GM04503 (cell line): ENCODE measurements around the gene CSF2.
"Not testable (repeated sequence)": the region's sequence is repeated elsewhere in the genome, so short reads cannot be mapped to it uniquely, and the experiment has no call there.

Experiments used
- DNase-seq: peaks from one replicate; pipeline ENCODE4 v3.0.0-alpha.2; 2012; ENCODE audit warnings: low read depth

Gene CSF2

DNA sequence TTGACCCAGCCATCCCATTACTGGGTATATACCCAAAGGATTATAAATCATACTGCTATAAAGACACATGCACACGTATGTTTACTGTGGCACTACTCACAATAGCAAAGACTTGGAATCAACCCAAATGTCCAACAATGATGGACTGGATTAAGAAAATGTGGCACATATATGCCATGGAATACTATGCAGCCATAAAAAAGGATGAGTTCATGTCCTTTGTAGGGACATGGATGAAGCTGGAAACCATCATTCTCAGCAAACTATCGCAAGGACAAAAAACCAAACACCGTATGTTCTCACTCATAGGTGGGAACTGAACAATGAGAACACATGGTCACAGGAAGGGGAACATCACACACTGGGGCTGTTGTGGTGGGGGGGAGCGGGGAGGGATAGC lies 35.4 kb downstream of the CSF2 start:
- DNase-seq = not testable (repeated sequence)

DNA sequence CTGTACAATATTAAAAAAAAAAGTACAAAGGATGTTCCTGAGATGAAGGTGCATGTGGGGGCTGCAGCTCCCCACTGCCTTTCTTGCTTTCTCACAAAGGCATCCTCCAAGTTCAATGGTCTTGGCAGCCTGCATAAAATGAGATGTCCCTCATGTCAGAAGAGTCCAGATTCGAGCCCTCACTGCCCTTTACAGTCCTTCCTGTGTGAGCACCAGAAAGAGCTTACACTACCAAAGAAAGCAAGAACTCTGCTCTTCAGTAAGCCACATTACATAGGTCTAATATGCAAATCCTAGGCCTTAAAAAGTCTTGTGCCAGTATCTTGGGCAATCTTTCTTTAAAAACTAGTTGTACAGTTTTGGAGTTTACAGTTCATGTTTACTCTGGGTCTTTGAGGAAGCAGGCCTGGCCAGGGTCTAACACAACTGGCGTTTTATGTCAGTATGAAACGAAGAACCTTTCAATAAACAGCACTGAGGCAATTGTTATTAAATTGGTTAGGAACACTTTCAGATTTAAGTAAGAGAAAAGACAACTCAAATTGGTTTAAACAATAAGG lies 36.0 kb downstream of the CSF2 start:
- no peak for DNase-seq

DNA sequence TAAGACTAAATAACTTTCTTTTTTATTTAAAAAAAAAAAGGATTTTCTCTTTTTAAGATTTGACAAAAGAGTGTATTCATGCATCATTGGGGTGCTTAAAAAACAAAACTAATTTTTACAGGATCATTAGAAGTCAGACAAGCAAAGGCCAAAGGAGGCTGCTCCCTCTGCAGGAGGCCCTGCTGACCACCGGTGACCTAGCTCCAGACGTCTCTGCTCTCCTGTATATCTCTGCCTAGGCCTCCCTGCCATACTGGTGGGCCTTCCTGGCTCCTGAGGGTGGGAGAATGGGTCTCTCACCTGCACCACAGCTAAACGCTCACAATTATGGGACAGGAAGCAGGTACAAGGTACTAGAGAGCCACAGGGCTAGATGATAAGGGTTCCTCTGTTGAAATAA lies 36.6 kb downstream of the CSF2 start:
- DNase-seq = no peak

DNA sequence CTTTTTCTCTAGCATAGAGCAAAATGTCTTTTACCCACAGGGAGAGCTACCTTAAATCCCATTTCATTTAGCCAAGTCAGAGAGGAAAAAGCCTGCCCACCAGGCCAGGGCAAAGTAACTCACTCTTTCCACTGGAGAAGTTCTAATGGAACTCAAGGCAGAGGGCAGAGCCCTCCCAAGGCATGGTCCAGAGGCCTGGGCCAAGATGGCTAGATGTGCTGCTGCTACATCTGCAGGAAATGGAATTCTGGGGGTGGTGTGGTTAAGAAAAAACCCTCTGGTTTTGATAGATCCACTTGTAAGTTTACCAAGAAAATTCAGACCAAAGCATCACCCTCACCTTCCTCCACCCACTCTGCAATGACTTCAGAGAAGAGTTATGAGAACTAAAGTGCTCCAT lies 37.3 kb downstream of the CSF2 start:
- no peak for DNase-seq

DNA sequence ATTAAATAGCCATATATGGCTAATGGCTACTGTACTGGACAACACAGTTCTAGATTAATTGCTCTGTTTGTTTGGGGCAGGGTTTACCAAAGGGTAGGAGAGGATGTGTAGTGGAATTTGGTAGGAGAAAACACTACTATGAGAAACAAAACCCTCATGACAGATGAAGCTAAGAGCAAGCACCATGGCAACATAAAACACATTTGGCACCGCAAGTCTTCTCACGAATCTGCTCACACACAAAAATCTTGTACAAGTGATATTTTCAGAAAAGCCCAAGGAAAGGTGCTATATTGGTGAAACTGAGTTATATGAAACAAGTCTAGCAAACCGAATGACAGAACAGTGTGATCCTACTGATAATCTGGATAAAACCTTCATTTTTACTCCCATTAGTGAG lies 38.5 kb downstream of the CSF2 start:
- DNase-seq = no peak

DNA sequence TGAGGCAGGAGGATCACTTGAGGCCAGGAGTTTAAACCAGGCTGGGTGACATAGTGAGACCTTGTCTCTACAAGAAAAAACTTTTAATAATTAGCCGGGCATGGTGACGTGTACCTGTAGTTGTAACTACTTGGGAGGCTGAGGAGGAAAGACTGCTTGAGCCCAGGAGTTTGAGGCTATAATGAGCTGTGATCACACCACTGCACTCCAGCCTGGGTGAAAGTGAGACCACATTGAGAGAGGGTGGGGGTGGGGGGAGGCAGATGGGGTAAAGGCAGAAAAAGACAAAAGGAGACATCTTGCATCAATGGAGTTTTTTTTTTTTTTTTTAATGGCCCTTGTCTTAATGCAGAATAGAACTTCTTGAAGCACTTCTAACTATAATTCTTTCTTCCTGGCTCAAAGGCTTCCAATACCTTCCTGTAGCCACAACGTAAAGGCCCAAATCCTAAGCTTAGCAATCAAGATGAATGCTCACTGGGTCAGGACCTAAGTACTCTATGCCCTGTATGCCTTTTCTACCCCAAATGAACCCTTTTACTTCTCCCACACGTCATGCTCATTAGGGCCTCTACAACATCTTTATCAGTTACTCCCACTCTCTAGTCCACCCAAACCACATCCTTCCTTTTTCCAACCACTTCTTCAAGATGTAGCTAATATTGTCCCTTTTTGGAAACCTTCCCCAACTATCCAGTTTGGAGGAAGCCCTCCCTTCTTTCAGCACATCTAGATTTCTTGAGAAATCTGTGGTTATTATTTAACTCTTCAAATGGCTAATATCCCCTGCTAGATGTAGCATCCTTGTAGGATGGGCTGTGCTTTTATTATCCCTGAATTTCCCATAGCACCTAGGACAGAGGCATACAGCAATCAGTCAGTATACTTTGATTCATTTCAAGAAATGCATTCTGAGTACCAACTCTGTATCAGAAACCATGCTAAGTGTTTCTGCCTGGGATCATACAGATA lies 40.8 kb downstream of the CSF2 start:
- no peak for DNase-seq

DNA sequence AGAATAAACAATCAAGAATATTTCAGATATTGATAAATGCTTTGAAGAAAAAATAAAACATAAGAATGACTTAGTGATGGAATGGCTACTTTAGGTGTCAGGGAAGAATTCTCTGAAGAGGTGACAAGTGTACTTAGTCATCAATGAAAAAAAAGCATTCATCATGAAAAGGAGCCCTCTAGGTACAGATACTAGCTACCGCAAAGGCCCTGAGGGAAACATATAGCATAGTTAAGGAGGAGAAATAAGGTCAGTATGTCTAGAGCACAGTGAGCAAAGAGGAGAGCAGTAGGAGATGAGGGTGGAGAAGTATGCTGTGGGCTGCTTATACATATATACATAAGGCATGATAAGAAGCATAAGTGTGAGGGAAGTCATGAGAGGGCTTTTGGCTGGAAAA lies 41.8 kb downstream of the CSF2 start:
- DNase-seq = no peak

DNA sequence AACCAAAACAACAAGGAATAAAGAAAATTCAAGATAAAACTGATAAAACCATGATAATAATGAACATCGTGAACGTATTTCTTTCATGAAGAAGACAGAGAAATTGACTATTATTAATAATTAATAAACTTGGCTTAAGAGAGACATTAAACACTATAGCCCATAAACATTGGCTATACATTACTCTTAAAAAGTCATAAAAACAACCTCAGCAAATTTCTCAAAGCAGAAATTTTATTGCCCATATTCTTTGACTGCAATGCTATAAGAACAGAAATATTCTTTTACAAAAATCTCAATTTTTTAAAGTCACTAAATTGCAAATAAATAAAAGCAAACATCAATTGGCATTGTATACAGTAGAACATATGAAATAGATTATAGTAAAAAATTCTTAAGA lies 42.5 kb downstream of the CSF2 start:
- DNase-seq = no peak

DNA sequence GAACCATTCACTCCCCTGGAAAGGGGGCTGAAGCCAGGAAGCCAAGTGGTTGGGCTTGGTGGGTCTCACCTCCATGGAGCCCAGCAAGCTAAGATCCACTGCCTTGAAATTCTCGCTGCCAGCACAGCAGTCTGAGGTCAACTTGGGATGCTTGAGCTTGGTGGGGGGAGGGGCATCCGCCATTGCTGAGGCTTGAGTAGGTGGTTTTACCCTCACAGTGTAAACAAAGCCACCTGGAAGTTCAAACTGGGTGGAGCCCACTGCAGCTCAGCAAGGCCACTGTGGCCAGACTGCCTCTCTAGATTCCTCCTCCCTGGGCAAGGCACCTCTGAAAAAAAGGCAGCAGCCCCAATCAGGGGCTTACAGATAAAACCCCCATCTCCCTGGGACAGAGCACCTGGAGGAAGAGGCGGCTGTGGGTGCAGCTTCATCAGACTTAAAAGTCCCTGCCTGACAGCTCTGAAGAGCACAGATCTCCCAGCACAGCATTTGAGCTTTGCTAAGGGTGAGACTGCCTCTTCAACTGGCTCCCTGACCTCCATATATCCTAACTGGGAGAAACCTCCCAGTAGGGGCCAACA lies 43.4 kb downstream of the CSF2 start:
- not testable (repeated sequence) for DNase-seq

DNA sequence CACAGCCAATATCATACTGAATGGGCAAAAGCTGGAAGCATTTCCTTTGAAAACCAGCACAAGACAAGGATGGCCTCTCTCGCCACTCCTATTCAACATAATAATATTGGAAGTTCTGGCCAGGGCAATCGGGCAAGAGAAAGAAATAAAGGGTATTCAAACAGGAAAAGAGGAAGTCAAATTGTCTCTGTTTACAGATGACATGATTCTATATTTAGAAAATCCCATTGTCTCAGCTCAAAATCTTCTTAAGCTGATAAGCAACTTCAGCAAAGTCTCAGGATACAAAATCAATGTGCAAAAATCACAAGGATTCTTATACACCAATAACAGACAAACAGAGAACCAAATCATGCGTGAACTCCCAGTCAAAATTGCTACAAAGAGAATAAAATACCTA lies 47.1 kb downstream of the CSF2 start:
- DNase-seq = not testable (repeated sequence)

DNA sequence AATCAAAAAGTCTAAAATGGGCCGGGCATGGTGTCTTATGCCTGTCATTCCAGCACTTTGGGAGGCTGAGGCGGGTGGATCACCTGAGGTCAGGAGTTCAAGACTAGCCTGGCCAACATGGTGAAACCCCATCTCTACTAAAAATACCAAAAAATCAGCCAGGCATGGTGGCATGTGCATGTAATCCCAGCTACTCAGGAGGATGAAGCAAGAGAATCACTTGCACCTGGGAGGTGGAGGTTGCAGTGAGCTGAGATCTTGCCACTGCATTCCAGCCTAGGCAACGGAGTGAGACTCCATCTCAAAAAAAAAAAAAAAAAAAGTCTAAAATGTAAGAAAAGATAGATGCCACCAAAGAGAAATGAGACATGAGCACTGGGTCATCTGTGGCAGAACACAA lies 49.4 kb downstream of the CSF2 start:
- DNase-seq = not testable (repeated sequence)

DNA sequence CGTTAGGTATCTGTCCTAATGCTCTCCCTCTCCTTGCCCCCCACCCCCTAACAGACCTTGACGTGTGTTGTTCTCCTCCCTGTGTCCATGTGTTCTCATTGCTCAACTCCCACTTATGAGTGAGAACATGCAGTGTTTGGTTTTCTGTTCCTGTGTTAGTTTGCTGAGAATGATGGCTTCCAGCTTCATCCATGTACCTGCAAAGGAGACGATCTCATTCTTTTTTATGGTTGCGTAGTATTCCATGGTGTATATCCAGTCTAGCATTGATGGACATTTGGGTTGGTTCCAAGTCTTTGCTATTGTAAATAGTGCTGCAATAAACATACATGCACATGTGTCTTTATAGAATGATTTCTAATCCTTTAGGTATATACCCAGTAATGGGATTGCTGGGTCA lies 50.0 kb downstream of the CSF2 start:
- not testable (repeated sequence) for DNase-seq
